HG03575 (cell line): Measurements from ENCODE around the gene GCC2.
"Not testable (repeated sequence)": the region's sequence is repeated elsewhere in the genome, so short reads cannot be mapped to it uniquely, and the experiment has no call there.

Experiments used
- ATAC-seq: cut with Tn5 transposase; IDR thresholded peaks from one replicate; pipeline ENCODE4 v1.9.1; 2021; ENCODE audit not compliant: unreplicated experiment, insufficient number of reproducible peaks, low FRiP score; ENCODE audit errors: extremely low read depth

The GCC2 gene

DNA sequence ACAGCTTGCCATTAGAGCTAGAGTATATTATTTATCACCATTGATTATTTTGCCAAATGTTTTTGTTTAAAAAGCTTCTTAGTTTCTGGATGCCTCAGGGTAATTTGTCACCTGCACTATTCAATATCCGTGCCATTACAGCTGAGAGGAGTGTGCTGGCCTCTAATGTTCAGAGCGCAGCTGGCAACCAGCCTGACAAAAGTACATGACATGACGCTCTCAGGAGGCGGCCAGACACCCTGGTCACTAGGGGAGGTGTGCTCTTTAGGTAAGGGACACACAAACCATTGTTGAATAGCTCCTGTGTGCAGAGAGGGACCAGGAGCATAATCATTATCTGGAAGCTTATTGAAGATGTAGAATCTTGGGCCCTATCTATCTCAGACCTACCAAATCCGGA lies 105.5 kb downstream of the GCC2 start:
- ATAC-seq = no peak

DNA sequence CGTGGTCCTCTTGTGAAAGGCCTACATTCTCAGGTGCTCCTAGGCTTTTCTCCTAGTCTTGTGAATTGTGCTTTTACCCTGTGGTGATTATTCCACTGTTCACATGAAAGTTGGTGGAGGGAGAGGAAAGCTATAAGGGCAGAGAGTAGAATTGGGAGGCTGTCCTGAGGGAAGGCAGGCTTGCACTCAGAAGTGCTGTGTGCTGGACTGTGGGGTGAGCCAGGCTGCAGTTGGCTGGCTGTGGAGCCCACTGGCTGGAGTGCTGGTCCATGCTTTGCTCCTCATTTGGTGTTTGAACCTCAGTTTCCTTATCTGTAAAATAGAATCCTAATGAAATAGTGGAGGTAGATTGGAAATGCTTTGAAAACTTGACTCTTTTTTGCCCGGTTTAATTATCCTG lies 106.6 kb downstream of the GCC2 start:
- no peak for ATAC-seq

DNA sequence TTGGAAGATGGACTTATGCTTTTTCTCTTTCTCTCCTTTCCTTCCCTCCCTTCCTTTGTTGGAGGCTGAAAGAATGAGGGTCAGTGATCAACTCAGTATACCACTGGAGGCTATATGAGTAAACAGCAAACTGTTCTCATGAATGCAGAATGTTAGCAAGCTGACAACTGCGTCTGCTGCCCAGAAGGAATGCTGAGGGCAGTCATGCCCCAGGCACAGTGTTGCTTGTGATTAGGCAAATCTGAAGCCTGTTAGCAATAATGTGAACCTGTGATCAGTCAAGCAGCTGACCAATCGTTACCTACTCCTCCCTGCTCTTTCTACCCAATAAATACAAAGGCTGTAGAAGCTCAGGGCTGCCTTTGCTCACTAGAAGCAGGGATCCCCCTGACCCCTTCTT lies 107.6 kb downstream of the GCC2 start:
- ATAC-seq = not testable (repeated sequence)
